CD4-positive, alpha-beta T cell treated with Interleukin-10 for 1 hour (primary cell): ENCODE results near the gene BRME1.
"Not testable (repeated sequence)": the region's sequence is repeated elsewhere in the genome, so short reads cannot be mapped to it uniquely, and the experiment has no call there.

Experiments
- DNase-seq: peaks from one replicate; pipeline ENCODE4 v3.0.0-alpha.2; 2020

BRME1 gene

GRCh38 chr19:13864667-13865570, 41.0 kb downstream of the BRME1 start:
- no peak for DNase-seq

DNA sequence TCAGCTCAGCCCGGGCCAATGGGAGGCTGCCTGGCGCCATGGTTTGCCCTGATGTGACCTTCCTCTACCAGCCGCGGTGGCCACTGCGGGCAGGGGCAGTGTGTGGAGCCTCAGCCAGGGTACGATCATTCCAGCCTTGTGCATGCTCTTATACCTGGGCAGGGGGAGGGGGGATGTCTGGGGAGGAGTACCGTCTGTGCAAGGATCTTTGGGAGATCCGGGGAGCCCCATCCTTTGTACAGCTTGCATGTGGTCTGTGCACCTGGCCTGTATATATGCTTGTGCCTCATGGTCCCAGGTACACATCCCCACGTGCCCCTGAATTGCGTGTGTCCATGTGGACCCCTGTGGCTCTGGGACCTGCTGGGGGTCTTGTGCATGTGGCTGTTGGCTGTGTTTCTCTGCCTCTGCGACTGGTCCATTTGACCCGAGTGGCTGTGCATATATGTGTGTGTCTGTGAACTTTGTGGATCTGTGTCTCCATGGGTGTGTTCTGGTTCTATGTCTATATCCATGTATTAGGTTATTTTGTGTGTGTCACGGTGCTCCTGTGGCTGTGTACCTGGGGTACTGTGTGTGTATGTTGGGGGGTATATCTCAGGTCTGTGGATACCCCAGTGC, 41.8 kb downstream of the BRME1 start:
- DNase-seq = no peak

- DNase-seq = peak; percentile 92
These were observed 44.0 kb downstream of the BRME1 start for GRCh38 chr19:13861714-13862531.

DNA sequence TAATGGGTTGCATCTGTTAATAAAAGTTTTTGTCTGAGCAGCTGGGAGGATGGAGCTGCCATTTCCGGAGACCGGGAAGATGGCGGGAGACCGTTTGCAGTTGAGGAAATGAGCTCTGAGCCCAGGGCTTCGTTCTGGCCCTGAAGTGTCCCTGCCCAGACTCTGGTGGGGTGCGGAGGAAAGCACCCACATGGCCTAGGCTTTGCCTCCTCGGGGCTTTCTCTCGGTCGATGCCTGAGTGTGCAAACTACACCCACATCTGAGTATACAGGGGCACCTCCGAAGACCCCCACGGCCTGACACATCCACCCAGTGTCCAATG, 44.6 kb downstream of the BRME1 start:
- DNase-seq = no peak

- no peak for DNase-seq
These were observed 45.1 kb downstream of the BRME1 start for GRCh38 chr19:13860679-13861391.

GRCh38 chr19:13859361-13859880, 46.5 kb downstream of the BRME1 start:
- no peak for DNase-seq

- no peak for DNase-seq
These were observed 49.4 kb downstream of the BRME1 start for GRCh38 chr19:13856497-13856896.

- DNase-seq = not testable (repeated sequence)
These were observed 53.7 kb downstream of the BRME1 start for GRCh38 chr19:13852171-13852707.

DNA sequence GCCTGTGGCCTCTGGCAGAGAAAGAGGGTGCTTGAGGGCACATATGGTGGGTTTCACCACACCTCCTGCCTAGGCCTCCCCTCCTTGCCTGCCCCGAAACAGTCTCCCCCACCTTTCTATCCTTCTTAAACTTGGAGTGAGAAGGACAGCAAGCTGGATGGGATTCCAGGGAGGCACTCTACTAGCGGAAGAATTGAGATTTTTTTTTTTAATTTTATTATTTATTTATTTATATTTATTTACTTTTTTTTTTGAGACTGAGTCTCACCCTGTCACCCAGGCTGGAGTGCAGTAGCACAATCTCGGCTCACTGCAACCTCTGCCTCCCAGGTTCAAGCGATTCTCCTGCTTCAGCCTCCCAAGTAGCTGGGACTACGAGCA, 54.2 kb downstream of the BRME1 start:
- not testable (repeated sequence) for DNase-seq

- DNase-seq = peak; percentile 70
These were observed 54.8 kb downstream of the BRME1 start for GRCh38 chr19:13850910-13851733.

DNA sequence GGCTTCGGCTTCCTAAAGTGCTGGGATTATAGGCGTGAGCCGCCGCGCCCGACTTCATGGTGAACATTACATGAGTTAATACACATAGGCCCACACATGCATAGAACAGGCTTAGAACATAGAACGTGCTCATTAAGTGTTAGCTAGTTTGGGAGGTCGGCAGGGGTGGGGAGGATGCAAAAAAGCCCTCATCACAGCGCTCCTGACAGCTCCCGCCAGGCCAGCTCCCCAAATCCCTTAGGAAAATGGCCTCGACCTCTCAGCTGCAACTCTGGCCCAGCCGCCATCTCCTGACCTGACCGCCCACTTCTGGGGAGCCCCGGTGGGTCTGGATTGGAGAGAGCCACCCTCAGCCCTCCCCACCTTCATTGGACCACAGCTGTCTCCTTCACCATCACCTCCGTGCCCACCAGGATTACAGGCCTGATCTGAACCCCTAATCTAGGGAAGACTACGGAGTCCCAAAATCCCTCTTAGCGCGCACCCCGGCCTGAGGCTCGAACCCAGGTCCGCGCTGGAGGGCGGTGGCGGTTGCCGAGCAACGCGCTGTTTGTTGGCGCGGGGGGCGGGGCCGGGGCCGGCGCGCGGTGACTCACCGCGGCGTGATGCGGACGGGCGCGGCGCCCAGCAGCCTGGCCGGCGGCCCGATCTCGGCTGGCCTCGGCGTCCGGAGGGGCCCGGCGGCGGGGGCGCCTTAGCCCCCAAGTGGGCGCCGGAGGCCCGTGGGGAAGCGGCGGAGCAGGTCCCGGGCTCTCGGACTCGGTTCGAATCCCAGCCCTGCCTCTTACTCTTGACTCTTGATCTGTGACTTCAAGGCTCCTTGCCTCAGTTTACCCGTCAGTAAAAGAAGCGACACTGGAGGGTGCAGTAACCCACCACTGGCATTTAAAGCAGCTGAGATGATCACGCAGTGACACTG, 55.7 kb downstream of the BRME1 start:
- DNase-seq = peak; percentile 83

DNA sequence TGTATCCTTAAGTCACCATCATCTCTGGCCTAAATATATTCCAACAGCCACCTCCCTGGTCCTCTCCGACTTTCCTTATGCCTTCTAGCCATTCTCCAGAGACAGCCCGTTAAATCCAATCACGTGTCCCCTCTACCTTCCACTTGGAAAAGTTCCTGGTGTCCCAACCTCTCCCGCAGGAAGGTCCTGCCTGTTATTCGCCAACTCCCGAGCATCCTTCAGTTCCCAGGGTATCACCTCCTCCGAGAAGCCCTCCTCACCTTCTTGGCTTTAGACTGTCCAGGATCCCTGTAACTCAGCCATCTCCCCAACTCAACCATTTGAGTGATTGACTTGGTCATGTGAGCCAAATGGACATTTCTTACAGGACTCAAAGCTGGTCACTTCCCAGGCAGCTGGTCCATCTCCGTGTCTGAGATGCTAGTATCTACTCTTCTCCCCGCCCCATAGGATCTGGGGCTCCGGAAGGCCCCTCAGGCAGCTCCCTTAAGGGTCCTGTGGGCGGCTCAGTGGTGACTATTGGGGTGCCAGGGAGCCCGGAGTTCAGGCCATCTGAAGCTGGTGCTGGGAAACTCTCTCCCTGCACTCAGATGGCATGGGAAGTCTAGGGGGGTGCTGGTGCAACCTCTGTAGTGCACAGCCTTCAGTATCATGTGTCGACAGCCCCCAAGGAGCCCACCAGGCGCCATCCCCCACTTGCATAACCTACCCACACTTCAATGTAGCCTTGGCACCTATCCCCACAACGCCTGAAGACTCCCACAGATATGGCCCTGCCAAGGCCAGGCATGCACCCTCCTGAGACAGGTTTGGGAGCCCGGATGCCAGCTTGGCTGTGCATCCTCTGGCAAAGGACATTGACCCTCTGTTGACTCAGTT, 56.9 kb downstream of the BRME1 start:
- DNase-seq = no peak

DNA sequence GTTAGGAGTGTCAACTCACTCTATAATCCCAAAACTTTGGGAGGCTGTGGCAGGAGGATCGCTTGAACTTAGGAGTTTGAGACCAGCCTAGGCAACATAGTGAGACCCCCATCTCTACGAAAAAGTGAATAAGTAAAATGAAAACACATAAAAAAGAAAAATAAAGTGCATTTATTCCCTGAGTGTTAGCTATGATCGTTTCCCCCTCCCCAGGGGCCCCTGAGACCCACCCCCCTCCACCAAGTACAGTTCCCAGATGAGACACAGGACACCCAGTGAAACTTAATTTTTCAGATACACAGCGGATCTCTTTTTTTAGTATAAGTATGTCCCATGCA, 57.6 kb downstream of the BRME1 start:
- DNase-seq = no peak

DNA sequence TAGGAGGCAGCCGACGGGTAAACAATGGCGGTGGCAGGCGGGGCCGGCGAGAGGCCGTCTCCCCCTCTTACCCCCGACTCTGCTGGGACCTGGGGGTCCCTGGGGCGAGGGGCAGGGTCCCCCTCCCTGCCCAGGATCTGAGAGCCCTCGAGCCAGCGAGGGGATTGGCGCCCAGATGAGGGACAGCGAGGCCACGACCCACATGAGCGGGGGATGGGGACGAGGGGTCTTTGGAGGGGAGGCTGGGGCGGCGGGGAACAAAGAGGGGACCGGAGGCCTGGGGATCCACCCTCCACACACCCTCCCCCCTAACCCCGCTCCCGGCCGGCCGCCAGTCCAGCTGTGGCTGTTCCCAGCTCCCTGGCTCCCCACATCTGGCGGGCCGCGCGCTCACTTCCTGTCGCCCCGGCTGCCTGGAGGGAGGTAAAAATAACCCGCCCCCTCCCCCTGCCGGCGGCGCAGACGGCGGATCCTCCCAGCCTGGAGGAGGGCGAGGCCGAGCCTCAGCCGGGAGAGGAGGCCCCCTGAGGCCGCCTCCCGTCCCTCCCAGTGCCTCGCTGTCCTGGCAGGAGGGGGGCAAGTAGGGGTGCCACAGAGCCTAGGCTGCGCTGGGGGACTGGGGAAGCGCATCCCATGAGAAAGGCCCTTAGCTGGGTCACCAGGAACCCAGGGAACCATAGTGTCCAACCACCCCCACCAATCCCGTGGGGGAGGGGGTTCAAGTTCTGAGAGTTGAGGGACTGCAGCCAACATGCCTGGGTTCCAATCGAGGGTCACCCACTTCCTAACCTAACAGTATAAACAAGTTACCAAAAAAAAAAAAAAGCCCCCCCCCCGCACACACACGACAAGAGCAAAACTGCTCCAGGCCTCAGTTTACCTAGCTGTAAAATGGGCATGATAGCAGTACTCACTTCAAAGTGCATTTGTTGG, 58.2 kb downstream of the BRME1 start:
- DNase-seq = peak; percentile 91

DNA sequence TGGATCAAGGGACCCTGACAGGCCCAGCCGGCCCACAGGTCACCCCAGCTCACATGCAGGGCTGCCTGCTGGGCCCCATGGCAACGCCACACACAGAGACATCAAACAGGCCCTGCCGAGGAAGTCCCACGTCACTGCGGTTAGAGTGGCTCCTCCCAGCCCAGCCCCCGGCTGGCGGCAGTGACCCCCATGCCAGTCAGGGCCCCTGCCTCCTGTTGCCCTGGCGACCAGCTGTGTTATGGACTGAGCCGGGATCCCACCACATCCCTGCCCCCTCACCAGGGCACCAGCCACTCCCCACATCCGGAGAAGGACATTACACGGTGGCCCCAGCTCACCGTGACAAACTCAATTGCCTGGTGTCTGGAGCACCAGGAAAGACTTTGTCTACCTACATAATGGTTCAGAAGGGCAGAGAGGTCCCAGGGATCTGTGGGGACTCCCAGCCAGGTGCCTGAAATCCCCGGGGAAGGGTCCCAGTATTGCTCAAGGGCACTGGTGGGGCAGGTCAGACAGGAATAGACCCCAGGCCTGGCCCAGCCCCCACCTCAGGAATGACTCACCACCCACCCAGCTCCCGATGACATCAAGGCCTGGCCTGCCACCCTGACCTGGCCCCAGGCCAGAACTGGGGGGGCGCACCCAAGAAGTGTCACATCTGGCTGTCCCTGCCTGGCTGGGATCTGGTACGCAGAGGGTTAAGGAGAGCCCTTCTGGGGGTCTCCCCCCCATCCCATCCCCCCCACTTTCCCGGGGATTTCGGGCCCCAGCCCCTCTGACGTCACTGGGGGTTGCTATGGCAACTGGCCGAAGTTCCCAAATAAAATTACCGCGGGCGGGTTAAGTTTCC, 59.1 kb downstream of the BRME1 start:
- DNase-seq = peak; percentile 100

- peak; percentile 58 for DNase-seq
These were observed 61.7 kb downstream of the BRME1 start for GRCh38 chr19:13844130-13844631.
